Endothelial cell (in vitro differentiated cells): Measurements from ENCODE around the gene PSME2. TPM values are rescaled to one million over a fixed set of nuclear protein-coding genes. Genes with fewer than 3 reads are reported as not detected.

Source experiments
- DNase-seq: peaks from one replicate; pipeline ENCODE4 v3.0.0; 2021; ENCODE audit warnings: low spot score
- H3K27ac Mint-ChIP-seq: one replicate; pipeline ENCODE4 v1.8.0; 2021; ENCODE audit warnings: mixed read lengths, inconsistent platforms; ENCODE audit not compliant: unreplicated experiment
- H3K27me3 Mint-ChIP-seq: one replicate; pipeline ENCODE4 v1.8.0; 2021; ENCODE audit warnings: mild to moderate bottlenecking, moderate library complexity, mixed read lengths, inconsistent platforms; ENCODE audit not compliant: unreplicated experiment
- H3K36me3 Mint-ChIP-seq: one replicate; pipeline ENCODE4 v1.8.0; 2021; ENCODE audit warnings: mild to moderate bottlenecking, low read depth, mixed read lengths, inconsistent platforms; ENCODE audit not compliant: unreplicated experiment
- H3K4me1 Mint-ChIP-seq: one replicate; pipeline ENCODE4 v1.8.0; 2021; ENCODE audit warnings: mild to moderate bottlenecking, mixed read lengths, inconsistent platforms; ENCODE audit not compliant: unreplicated experiment
- H3K4me3 Mint-ChIP-seq: one replicate; pipeline ENCODE4 v1.8.0; 2021; ENCODE audit warnings: mild to moderate bottlenecking, mixed read lengths, inconsistent platforms; ENCODE audit not compliant: unreplicated experiment
- H3K9me3 Mint-ChIP-seq: one replicate; pipeline ENCODE4 v1.8.0; 2021; ENCODE audit warnings: mixed read lengths, inconsistent platforms; ENCODE audit not compliant: unreplicated experiment
- CTCF ChIP-seq: fragments of 200-600 bp; sonication (generic); IDR thresholded peaks from one replicate; pipeline ENCODE4 v1.5.0; 2021; ENCODE audit warnings: antibody characterized with exemption; ENCODE audit not compliant: unreplicated experiment
- total RNA-seq: library from RNA; stranded (reverse); fragmentation: NEBNext Ultra II Directional; extraction: Animal tissue kit (Norgen Biotek cat#: 25700); gene quantifications from one replicate; pipeline ENCODE4 v1.2.1, GENCODE V29; 2021; ENCODE audit not compliant: unreplicated experiment

The PSME2 gene
- total RNA-seq, 1 donor from 2014 or later: 73.6 TPM

- Mint-ChIP-seq H3K4me3 (no peak overlapping the region), H3K27me3 (peaks cover 10% of the 10 kb centered on the region), H3K4me1 (peaks cover 20% of the 10 kb centered on the region), H3K9me3 (no peaks in the 10 kb centered on the region), H3K27ac (no peak overlapping the region), H3K36me3 (peaks cover 27% of the 10 kb centered on the region)
- no peak for DNase-seq
- TF ChIP-seq CTCF: no peak
Measured at GRCh38 chr14:24117179-24117578, 29.2 kb downstream of the PSME2 start.

- H3K4me1 Mint-ChIP-seq: peaks cover 20% of the 10 kb centered on the region
- peaks cover 10% of the 10 kb centered on the region for H3K27me3 Mint-ChIP-seq
- H3K4me3 Mint-ChIP-seq: peak overlapping the region; percentile 95
- no peak for TF ChIP-seq CTCF
- DNase-seq: no peak
- no peak overlapping the region for H3K27ac Mint-ChIP-seq
- H3K9me3 Mint-ChIP-seq: no peaks in the 10 kb centered on the region
- H3K36me3 Mint-ChIP-seq: peaks cover 21% of the 10 kb centered on the region
Measured at GRCh38 chr14:24116128-24116814, 30.1 kb downstream of the PSME2 start.

- H3K4me1 Mint-ChIP-seq: peaks cover 20% of the 10 kb centered on the region
- peak overlapping the region; percentile 97 for H3K27ac Mint-ChIP-seq
- DNase-seq: peak; percentile 9
- H3K4me3 Mint-ChIP-seq: peak overlapping the region; percentile 95
- TF ChIP-seq CTCF: no peak
- peaks cover 19% of the 10 kb centered on the region for H3K36me3 Mint-ChIP-seq
- peaks cover 10% of the 10 kb centered on the region for H3K27me3 Mint-ChIP-seq
- H3K9me3 Mint-ChIP-seq: no peaks in the 10 kb centered on the region
Measured at GRCh38 chr14:24115422-24116127, 30.8 kb downstream of the PSME2 start.

GRCh38 chr14:24114532-24115421 is 31.6 kb downstream of the PSME2 start, which contains the start of the genes DCAF11 and NRL:
TSS of gene DCAF11 (plus strand) at chr14:24114777. CDS start at chr14:24115595, 818 bp downstream.
TSS of gene NRL (minus strand) at chr14:24114949. CDS start at chr14:24082848, 32,101 bp downstream.
- DNase-seq: peak; percentile 97
- H3K27ac Mint-ChIP-seq: peak within 1 kb of the TSS; percentile 97
- no peak for TF ChIP-seq CTCF
- H3K27me3 Mint-ChIP-seq: peaks cover 10% of the 10 kb centered on the region
- H3K9me3 Mint-ChIP-seq: no peaks in the 10 kb centered on the region
- H3K4me3 Mint-ChIP-seq: peak within 1 kb of the TSS; percentile 95
- peaks cover 20% of the 10 kb centered on the region for H3K4me1 Mint-ChIP-seq
- peaks cover 19% of the 10 kb centered on the region for H3K36me3 Mint-ChIP-seq
